SK-N-SH (cell line): ENCODE data around the gene STARD13.
"Not testable (repeated sequence)": the region's sequence is repeated elsewhere in the genome, so short reads cannot be mapped to it uniquely, and the experiment has no call there.

Experiments used
- CHD2 ChIP-seq: fragments of 150-350 bp; IDR thresholded peaks from 2 replicates; pipeline ENCODE4 v1.6.1; 2018; ENCODE audit warnings: low read length; ENCODE audit not compliant: partially characterized antibody
- CTCF ChIP-seq: fragments of 200-600 bp; sonication (generic); IDR thresholded peaks from 2 replicates; pipeline ENCODE4 v1.6.1; 2017; ENCODE audit warnings: antibody characterized with exemption, mild to moderate bottlenecking, moderate library complexity
- GABPA ChIP-seq: IDR thresholded peaks from 2 replicates; pipeline ENCODE4 v1.4.0; 2012; ENCODE audit warnings: low read depth, mild to moderate bottlenecking
- GATA2 ChIP-seq: sonication (generic); formaldehyde crosslinking; IDR thresholded peaks from 2 replicates; pipeline ENCODE4 v1.5.0; 2020; ENCODE audit warnings: mild to moderate bottlenecking, missing genetic modification reagents
- POLR2AphosphoS5 ChIP-seq: IDR thresholded peaks from 2 replicates; pipeline ENCODE4 v1.6.1; 2012; ENCODE audit warnings: low read depth, low read length
- RAD21 ChIP-seq: IDR thresholded peaks from 2 replicates; pipeline ENCODE4 v1.6.1; 2012; ENCODE audit warnings: mild to moderate bottlenecking, low read length
- SMC3 ChIP-seq: IDR thresholded peaks from 2 replicates; pipeline ENCODE4 v1.6.1; 2012; ENCODE audit warnings: low read depth, low read length, improper control_type of control experiment
- TCF12 ChIP-seq: IDR thresholded peaks from 2 replicates; pipeline ENCODE4 v1.4.0; 2012
- YY1 ChIP-seq: IDR thresholded peaks from 2 replicates; pipeline ENCODE4 v1.4.0; 2012; ENCODE audit warnings: low read depth, mild to moderate bottlenecking
- TF ChIP-seq, protein P1 (sequence below): IDR thresholded peaks from 2 replicates; pipeline ENCODE4 v1.4.0; 2012; ENCODE audit warnings: low read depth, borderline replicate concordance

GRCh38 chr13:33177340-33178208 is 108.0 kb downstream of the STARD13 start:
- not testable (repeated sequence) for TF ChIP-seq CTCF, SMC3, TCF12, GABPA, YY1, RAD21, CHD2, GATA2, POLR2AphosphoS5
- TF ChIP-seq, protein P1, sequence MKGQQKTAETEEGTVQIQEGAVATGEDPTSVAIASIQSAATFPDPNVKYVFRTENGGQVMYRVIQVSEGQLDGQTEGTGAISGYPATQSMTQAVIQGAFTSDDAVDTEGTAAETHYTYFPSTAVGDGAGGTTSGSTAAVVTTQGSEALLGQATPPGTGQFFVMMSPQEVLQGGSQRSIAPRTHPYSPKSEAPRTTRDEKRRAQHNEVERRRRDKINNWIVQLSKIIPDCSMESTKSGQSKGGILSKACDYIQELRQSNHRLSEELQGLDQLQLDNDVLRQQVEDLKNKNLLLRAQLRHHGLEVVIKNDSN = not testable (repeated sequence)
